ENCODE measurements around the gene UPF2.
"Not testable (repeated sequence)": the region's sequence is repeated elsewhere in the genome, so short reads cannot be mapped to it uniquely, and the experiment has no call there.

Gene UPF2

GRCh38 chr10:11901833-11902475 is 140.7 kb downstream of the UPF2 start:
- DNase-seq (ENCODE audit: low spot score) = no peak

GRCh38 chr10:11901454-11901832 is 141.2 kb downstream of the UPF2 start:
- no peak for DNase-seq (ENCODE audit: low spot score)

- DNase-seq (ENCODE audit: low spot score) = no peak
Measured at GRCh38 chr10:11901036-11901301, 141.6 kb downstream of the UPF2 start.

GRCh38 chr10:11899067-11899876 is 143.3 kb downstream of the UPF2 start:
- no peak for DNase-seq (ENCODE audit: low spot score)

- peak; percentile 58 for DNase-seq (ENCODE audit: low spot score)
Measured at GRCh38 chr10:11898372-11899066, 144.1 kb downstream of the UPF2 start.

GRCh38 chr10:11898033-11898371 is 144.6 kb downstream of the UPF2 start:
- DNase-seq (ENCODE audit: low spot score) = no peak

GRCh38 chr10:11896549-11897200 is 145.9 kb downstream of the UPF2 start:
- no peak for DNase-seq (ENCODE audit: low spot score)

GRCh38 chr10:11895598-11895997 is 147.0 kb downstream of the UPF2 start:
- no peak for DNase-seq (ENCODE audit: low spot score)

GRCh38 chr10:11895108-11895466 is 147.5 kb downstream of the UPF2 start:
- DNase-seq (ENCODE audit: low spot score) = no peak

- DNase-seq (ENCODE audit: low spot score) = no peak
Measured at GRCh38 chr10:11894381-11895107, 148.1 kb downstream of the UPF2 start.

GRCh38 chr10:11893749-11894278 is 148.8 kb downstream of the UPF2 start:
- DNase-seq (ENCODE audit: low spot score) = no peak

- no peak for DNase-seq (ENCODE audit: low spot score)
Measured at GRCh38 chr10:11891776-11892486, 150.7 kb downstream of the UPF2 start.

- not testable (repeated sequence) for DNase-seq (ENCODE audit: low spot score)
Measured at GRCh38 chr10:11889263-11889662, 153.3 kb downstream of the UPF2 start.

- no peak for DNase-seq (ENCODE audit: low spot score)
Measured at GRCh38 chr10:11887381-11888227, 155.0 kb downstream of the UPF2 start.

GRCh38 chr10:11886851-11887250 is 155.8 kb downstream of the UPF2 start:
- DNase-seq (ENCODE audit: low spot score) = no peak

GRCh38 chr10:11886138-11886474 is 156.5 kb downstream of the UPF2 start:
- DNase-seq (ENCODE audit: low spot score) = no peak

GRCh38 chr10:11885437-11886137 is 157.0 kb downstream of the UPF2 start:
- DNase-seq (ENCODE audit: low spot score) = no peak

GRCh38 chr10:11884706-11885423 is 157.7 kb downstream of the UPF2 start:
- DNase-seq (ENCODE audit: low spot score) = no peak

GRCh38 chr10:11882646-11883375 is 159.8 kb downstream of the UPF2 start:
- DNase-seq (ENCODE audit: low spot score) = no peak

Measured in iPS-NIHi11 (cell line).